Loucy (cell line): ENCODE data around the gene MIER2.

ENCODE experiments used
- EZH2phosphoT487 ChIP-seq: fragments of 200-600 bp; IDR thresholded peaks from 2 replicates; pipeline ENCODE4 v1.6.1; 2018; ENCODE audit warnings: antibody characterized with exemption, mild to moderate bottlenecking, moderate library complexity, borderline replicate concordance
- TF ChIP-seq, protein P1 (sequence below): fragments of 200-600 bp; sonication (generic); conservative IDR thresholded peaks from 2 replicates; pipeline ENCODE4 v1.5.1; 2014; ENCODE audit warnings: mild to moderate bottlenecking, antibody characterized with exemption, low read length

DNA sequence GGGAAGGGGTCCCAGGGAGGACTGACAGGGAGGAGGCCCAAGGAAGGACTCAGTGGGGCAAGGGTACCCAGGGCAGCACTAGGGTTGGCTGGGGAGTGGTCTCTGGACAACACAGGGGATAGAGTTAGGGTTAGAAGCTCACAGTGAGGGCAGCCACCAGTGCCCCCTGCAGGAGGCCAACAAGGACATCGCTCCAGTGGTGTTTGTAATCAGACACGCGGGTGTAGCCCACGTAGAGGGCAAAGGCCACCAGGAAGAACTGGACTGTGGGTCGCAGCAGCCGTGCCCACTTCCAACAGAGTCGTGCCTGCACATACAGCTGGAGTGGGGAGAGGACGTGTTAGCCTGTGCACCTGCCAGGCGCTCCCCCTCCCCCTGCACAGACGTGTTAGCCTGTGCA lies 62.6 kb downstream of the MIER2 start:
- TF ChIP-seq, protein P1, sequence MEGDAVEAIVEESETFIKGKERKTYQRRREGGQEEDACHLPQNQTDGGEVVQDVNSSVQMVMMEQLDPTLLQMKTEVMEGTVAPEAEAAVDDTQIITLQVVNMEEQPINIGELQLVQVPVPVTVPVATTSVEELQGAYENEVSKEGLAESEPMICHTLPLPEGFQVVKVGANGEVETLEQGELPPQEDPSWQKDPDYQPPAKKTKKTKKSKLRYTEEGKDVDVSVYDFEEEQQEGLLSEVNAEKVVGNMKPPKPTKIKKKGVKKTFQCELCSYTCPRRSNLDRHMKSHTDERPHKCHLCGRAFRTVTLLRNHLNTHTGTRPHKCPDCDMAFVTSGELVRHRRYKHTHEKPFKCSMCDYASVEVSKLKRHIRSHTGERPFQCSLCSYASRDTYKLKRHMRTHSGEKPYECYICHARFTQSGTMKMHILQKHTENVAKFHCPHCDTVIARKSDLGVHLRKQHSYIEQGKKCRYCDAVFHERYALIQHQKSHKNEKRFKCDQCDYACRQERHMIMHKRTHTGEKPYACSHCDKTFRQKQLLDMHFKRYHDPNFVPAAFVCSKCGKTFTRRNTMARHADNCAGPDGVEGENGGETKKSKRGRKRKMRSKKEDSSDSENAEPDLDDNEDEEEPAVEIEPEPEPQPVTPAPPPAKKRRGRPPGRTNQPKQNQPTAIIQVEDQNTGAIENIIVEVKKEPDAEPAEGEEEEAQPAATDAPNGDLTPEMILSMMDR: no peak
- no peak for TF ChIP-seq EZH2phosphoT487
